Esophagus muscularis mucosa (tissue), 4 donors: Measurements from ENCODE around the gene MRPS16. TPM values are rescaled to one million over a fixed set of nuclear protein-coding genes. Genes with fewer than 3 reads are reported as not detected.

Experiments
- DNase-seq: peaks from one replicate; pipeline ENCODE4 v3.0.0-alpha.2; 2017; ENCODE audit errors: extremely low spot score
- H3K27ac ChIP-seq, 4 donors: fragments of 200-600 bp; sonication (generic); replicated peaks in 1 of 4; 1 replicate in 3 of 4; 2 replicates in 1 of 4; pipeline ENCODE4 v1.5.1; 2016 to 2019; ENCODE audit warnings: mild to moderate bottlenecking in 1 of 4
- H3K27me3 ChIP-seq, 4 donors: fragments of 200-600 bp; sonication (generic); one replicate each; pipeline versions ENCODE4 v1.5.1 to v1.6.0; 2016 to 2019
- H3K36me3 ChIP-seq, 4 donors: fragments of 200-600 bp; sonication (generic); one replicate each; pipeline ENCODE4 v1.5.1; 2016 to 2019
- H3K4me1 ChIP-seq, 4 donors: fragments of 200-600 bp; sonication (generic); one replicate each; pipeline ENCODE4 v1.5.1; 2016 to 2019
- H3K4me3 ChIP-seq, 4 donors: fragments of 200-600 bp; sonication (generic); 1 replicate in 2 of 4; 2 replicates in 2 of 4; pipeline ENCODE4 v1.5.1; 2016 to 2019; ENCODE audit warnings: mild to moderate bottlenecking in 4 of 4, moderate library complexity in 1 of 4
- H3K9me3 ChIP-seq, 4 donors: fragments of 200-600 bp; sonication (generic); 1 replicate in 3 of 4; 2 replicates in 1 of 4; pipeline ENCODE4 v1.5.1; 2016 to 2019
- EP300 ChIP-seq: sonication (generic); formaldehyde crosslinking; IDR thresholded peaks from one replicate; pipeline ENCODE4 v1.6.1; 2017; ENCODE audit warnings: antibody characterized with exemption
- POLR2A ChIP-seq: fragments of 450-650 bp; IDR thresholded peaks from one replicate; pipeline ENCODE4 v1.6.1; 2017; ENCODE audit warnings: antibody characterized with exemption, moderate library complexity, mild to moderate bottlenecking, low read depth
- POLR2AphosphoS5 ChIP-seq, 2 donors: sonication (generic); formaldehyde crosslinking; IDR thresholded peaks; one replicate each; pipeline ENCODE4 v1.6.1; 2017; ENCODE audit warnings: antibody characterized with exemption in 2 of 2
- WGBS: methylation state at CpG from one replicate; pipeline ENCODE4 v1.1.5; 2018; 5-methylcytosine and 5-hydroxymethylcytosine counted together
- intact Hi-C: fragments of 100-400 bp; cut with DNase I; formaldehyde crosslinking; loops from one replicate; pipeline ENCODE4 v1.15.1; 2023
- small RNA-seq, 3 donors: library from RNA; depleted of rRNA; stranded (forward); fragments of <200 nt; gene quantifications; one replicate each; pipeline ENCODE3, GENCODE V24; 2016
- total RNA-seq, 4 donors: library from RNA; depleted of rRNA; stranded (reverse); fragments of >200 nt; gene quantifications; one replicate each; pipeline versions ENCODE4 v1.1.0 to v1.2.1, GENCODE V29; 2016
- TF ChIP-seq, protein P1 (sequence below), 3 experiments: fragments of 200-600 bp in 2 of 3; fragments of 450-650 bp in 1 of 3; sonication (generic) in 2 of 3; IDR thresholded peaks; one replicate each; pipeline ENCODE4 v1.5.1; 2017 to 2019; ENCODE audit warnings: antibody characterized with exemption in 3 of 3, mild to moderate bottlenecking in 2 of 3, moderate library complexity in 1 of 3

The MRPS16 gene
- total RNA-seq, 4 donors from 2014 or later, result 34.5 to 46.1 (median 38.0) TPM

GRCh38 chr10:73207883-73208282 lies 44.6 kb downstream of the MRPS16 start:
- Histone ChIP-seq H3K4me1 (peaks cover 0 to 9% (median 6%) of the 10 kb centered on the region in 4 donors), H3K27ac (no peak overlapping the region), H3K36me3 (peaks cover 2 to 43% (median 16%) of the 10 kb centered on the region in 4 donors), H3K27me3 (no peaks in the 10 kb centered on the region), H3K9me3 (no peaks in the 10 kb centered on the region), H3K4me3 (no peak overlapping the region)
- DNase-seq, result no peak
- 91% methylated on average over 2 of the region's 2 CpGs for WGBS
- TF ChIP-seq, protein P1, sequence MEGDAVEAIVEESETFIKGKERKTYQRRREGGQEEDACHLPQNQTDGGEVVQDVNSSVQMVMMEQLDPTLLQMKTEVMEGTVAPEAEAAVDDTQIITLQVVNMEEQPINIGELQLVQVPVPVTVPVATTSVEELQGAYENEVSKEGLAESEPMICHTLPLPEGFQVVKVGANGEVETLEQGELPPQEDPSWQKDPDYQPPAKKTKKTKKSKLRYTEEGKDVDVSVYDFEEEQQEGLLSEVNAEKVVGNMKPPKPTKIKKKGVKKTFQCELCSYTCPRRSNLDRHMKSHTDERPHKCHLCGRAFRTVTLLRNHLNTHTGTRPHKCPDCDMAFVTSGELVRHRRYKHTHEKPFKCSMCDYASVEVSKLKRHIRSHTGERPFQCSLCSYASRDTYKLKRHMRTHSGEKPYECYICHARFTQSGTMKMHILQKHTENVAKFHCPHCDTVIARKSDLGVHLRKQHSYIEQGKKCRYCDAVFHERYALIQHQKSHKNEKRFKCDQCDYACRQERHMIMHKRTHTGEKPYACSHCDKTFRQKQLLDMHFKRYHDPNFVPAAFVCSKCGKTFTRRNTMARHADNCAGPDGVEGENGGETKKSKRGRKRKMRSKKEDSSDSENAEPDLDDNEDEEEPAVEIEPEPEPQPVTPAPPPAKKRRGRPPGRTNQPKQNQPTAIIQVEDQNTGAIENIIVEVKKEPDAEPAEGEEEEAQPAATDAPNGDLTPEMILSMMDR (IDR thresholded peaks at IDR 0.05), result no peak
- TF ChIP-seq EP300 (no peak), POLR2AphosphoS5 (IDR thresholded peaks at IDR 0.05) (no peak), POLR2A (no peak)
- intact Hi-C loops, result no loop called here

DNA sequence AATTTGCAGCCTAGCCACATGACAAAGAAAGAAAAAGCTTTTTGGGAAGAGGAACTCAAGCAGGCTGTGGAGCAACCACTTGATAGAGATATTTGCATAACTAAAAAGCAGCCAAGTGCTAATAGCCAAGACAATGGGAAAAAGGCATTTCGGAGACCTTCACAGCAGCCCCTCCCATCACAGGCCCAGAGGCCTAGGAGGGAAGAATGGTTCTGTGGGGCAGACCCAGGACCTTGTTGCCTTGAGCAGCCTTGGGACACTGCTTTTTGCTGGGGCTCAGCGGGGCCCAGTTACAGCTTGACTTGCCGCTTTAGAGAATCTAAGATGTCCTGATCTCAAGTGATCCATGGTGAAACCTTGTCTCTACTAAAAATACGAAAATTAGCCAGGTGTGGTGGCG lies 46.1 kb downstream of the MRPS16 start:
- TF ChIP-seq POLR2A (no peak), EP300 (no peak), POLR2AphosphoS5 (IDR thresholded peaks at IDR 0.05) (no peak)
- TF ChIP-seq, protein P1 (IDR thresholded peaks at IDR 0.05), result no peak
- H3K4me3 ChIP-seq, result no peak overlapping the region
- no peak overlapping the region for H3K27ac ChIP-seq
- peaks cover 12 to 44% (median 17%) of the 10 kb centered on the region in 4 donors for H3K36me3 ChIP-seq
- H3K9me3 ChIP-seq, result no peaks in the 10 kb centered on the region
- 98% methylated on average over 5 of the region's 5 CpGs for WGBS
- H3K4me1 ChIP-seq, result no peaks in the 10 kb centered on the region
- intact Hi-C loops, result no loop called here
- H3K27me3 ChIP-seq, result no peaks in the 10 kb centered on the region
- DNase-seq, result no peak

- Histone ChIP-seq H3K27me3 (no peaks in the 10 kb centered on the region), H3K4me3 (no peak overlapping the region), H3K36me3 (peaks cover 12 to 45% (median 15%) of the 10 kb centered on the region in 4 donors), H3K27ac (no peak overlapping the region), H3K9me3 (no peaks in the 10 kb centered on the region), H3K4me1 (no peaks in the 10 kb centered on the region)
- intact Hi-C loops, result no loop called here
- no peak for DNase-seq
- TF ChIP-seq, protein P1 (IDR thresholded peaks at IDR 0.05), result no peak
- TF ChIP-seq POLR2A (no peak), POLR2AphosphoS5 (IDR thresholded peaks at IDR 0.05) (no peak), EP300 (no peak)
- WGBS, result 100% methylated on average over 1 of the region's 1 CpG
Observed at GRCh38 chr10:73205890-73206289, 46.6 kb downstream of the MRPS16 start.

DNA sequence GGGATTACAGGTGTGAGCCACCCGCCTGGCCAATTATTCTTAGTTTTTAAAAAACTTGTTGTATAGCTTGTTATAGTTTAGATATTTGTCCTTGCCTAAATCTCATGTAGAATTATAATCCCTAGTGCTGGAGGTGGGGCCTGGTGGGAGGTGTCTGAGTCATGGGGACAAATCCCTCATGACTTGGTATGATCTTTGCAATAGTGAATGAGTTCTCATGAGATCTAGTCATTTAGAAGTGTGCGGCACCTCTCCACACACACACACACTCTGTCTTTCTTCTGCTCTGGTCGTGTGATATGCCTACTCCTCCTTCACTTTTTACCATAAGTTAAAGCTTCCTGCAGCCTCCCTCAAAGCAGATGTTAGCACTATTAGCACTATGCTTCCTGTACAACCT lies 47.4 kb downstream of the MRPS16 start:
- Histone ChIP-seq H3K27me3 (no peaks in the 10 kb centered on the region), H3K36me3 (peaks cover 9 to 42% (median 11%) of the 10 kb centered on the region in 4 donors), H3K9me3 (no peaks in the 10 kb centered on the region), H3K4me3 (no peak overlapping the region), H3K27ac (no peak overlapping the region), H3K4me1 (no peaks in the 10 kb centered on the region)
- WGBS, result 94% methylated on average over 3 of the region's 3 CpGs
- TF ChIP-seq POLR2A, result no peak
- intact Hi-C loops, result no loop called here
- no peak for DNase-seq

Small RNA genes lying within 50 kb of the gene (small RNA-seq; reads per million reads assigned to genes)
- 0 reads per million in 3 donors for gene RNU6-833P

Other genes with a start within 250 kb of the MRPS16 start
- gene P4HA1, start 155.8 kb downstream of the MRPS16 start, total RNA-seq, result 10 to 100 TPM; 16.7 to 25.0 (median 19.2) TPM
- gene NUDT13, start 142.2 kb downstream of the MRPS16 start, total RNA-seq, result 1 to 10 TPM; 1.3 to 3.4 (median 2.5) TPM
- 10 to 100 TPM; 22.7 to 30.3 (median 25.5) TPM for gene ECD, start 84.6 kb downstream of the MRPS16 start, total RNA-seq
- 10 to 100 TPM; 14.1 to 18.0 (median 14.9) TPM for gene FAM149B1, start 84.5 kb downstream of the MRPS16 start, total RNA-seq
- gene DNAJC9, start 5.4 kb downstream of the MRPS16 start, total RNA-seq, result 10 to 100 TPM in 3 of 4 donors, 1 to 10 TPM in 1; 9.3 to 13.6 (median 11.1) TPM
- gene CFAP70, start 106.2 kb upstream of the MRPS16 start, total RNA-seq, result 1 to 10 TPM in 3 of 4 donors, under 1 TPM in 1; 0.99 to 3.3 (median 1.1) TPM
- gene ANXA7, start 161.4 kb upstream of the MRPS16 start, total RNA-seq, result 100 to 1,000 TPM; 105 to 135 (median 128) TPM
- 1 to 10 TPM in 3 of 4 donors, under 1 TPM in 1; 0.83 to 2.7 (median 1.4) TPM for gene MSS51, start 180.9 kb upstream of the MRPS16 start, total RNA-seq
- 100 to 1,000 TPM in 1 of 4 donors, 10 to 100 TPM in 3; 67.1 to 106 (median 71.6) TPM for gene PPP3CB, start 243.4 kb upstream of the MRPS16 start, total RNA-seq